ENCODE data around the gene ITPRIP. TPM values are rescaled to one million over a fixed set of nuclear protein-coding genes. Genes with fewer than 3 reads are reported as not detected.
A peak's percentile ranks its signal among the peaks of the same experiment; 100 is the strongest.

The ITPRIP gene
- total and polyA plus RNA-seq, 12 donors, result 17.5 to 87.2 (median 35.9) TPM

DNA sequence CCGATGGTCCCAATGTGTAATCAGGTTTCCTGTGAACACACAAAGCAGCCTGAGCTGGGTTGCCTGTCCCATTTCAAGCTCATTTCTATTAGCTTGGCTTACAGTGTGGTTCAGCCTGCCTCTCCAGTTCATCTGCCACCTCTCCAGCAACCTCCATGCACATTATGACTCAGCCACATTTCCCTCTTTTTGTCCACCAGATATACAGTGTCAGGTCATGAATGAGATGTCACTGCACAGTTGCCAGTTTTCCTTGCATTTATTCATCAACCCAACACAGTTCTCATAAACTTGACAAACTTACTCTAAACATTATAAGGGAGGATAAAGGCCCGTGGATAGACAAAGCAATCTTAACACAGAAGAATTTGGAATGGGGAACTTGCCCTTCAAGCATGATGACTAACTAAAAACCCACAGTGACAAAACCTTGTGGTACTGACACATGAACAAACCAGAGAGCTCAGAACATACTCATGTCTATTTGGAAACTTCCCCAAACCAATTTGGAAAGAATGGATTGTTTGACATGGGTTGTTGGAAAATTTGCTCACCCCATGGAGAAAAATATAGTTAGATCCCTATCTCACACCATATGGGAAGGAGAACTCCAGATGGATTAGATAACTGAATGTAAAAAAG, 12.9 kb upstream of the ITPRIP start:
- Histone ChIP-seq H3K4me3 (no peak overlapping the region), H3K27me3 (no peaks in the 10 kb centered on the region), H3K27ac (peak overlapping the region in 3 of 10 donors; percentile 2 to 90 (median 5)), H3K36me3 (no peaks in the 10 kb centered on the region), H3K9me3 (no peaks in the 10 kb centered on the region), H3K4me1 (peaks cover 0 to 69% (median 20%) of the 10 kb centered on the region in 9 donors)
- no peak for ATAC-seq
- no peak for DNase-seq
- intact Hi-C loops (cut with DNase I), result loop anchor here in 3 of 10 donors (1.0 to 2.0 kb wide), 2 partner anchors 47 to 60 kb away; no protein-coding TSS in a partner anchor
- 76 to 77% methylated on average over 2 of the region's 2 CpGs for WGBS, 2 donors
- TF ChIP-seq CTCF (IDR thresholded peaks at IDR 0.05), result no peak

- peak; percentile 56 to 84 (median 74) for ATAC-seq
- Histone ChIP-seq H3K4me3 (peak overlapping the region in 6 of 10 donors; percentile 9 to 40 (median 30)), H3K9me3 (no peaks in the 10 kb centered on the region), H3K27me3 (no peaks in the 10 kb centered on the region), H3K27ac (peak overlapping the region; percentile 1 to 90 (median 58)), H3K4me1 (peaks cover 0 to 76% (median 20%) of the 10 kb centered on the region in 9 donors), H3K36me3 (no peaks in the 10 kb centered on the region)
- peak in 1 of 2 donors; percentile 48 for DNase-seq
- TF ChIP-seq CTCF (IDR thresholded peaks at IDR 0.05), result peak; percentile 53 to 86 (median 74)
- intact Hi-C loops (cut with DNase I), result loop anchor here in 8 of 10 donors (1.0 to 2.0 kb wide), 3 partner anchors 45 to 59 kb away; no protein-coding TSS in a partner anchor
- WGBS, 2 donors, result 29 to 30% methylated on average over 6 of the region's 6 CpGs
Measured at GRCh38 chr10:104350127-104350635, 11.9 kb upstream of the ITPRIP start.

- 37 to 43% methylated on average over 5 of the region's 5 CpGs for WGBS, 2 donors
- intact Hi-C loops (cut with DNase I), result loop anchor here (1.0 to 10.0 kb wide), 6 partner anchors 42 to 465 kb away; no protein-coding TSS in a partner anchor
- DNase-seq (peak in 1 of 2 donors; percentile 26), ATAC-seq (peak in 6 of 8 donors; percentile 2 to 32 (median 20))
- no peak for TF ChIP-seq CTCF (IDR thresholded peaks at IDR 0.05)
- peak overlapping the region; percentile 1 to 90 (median 58) for H3K27ac ChIP-seq
- no peaks in the 10 kb centered on the region for H3K9me3 ChIP-seq
- peaks cover 0 to 72% (median 20%) of the 10 kb centered on the region in 9 donors for H3K4me1 ChIP-seq
- peak overlapping the region in 6 of 10 donors; percentile 9 to 40 (median 30) for H3K4me3 ChIP-seq
- H3K36me3 ChIP-seq, result no peaks in the 10 kb centered on the region
- no peaks in the 10 kb centered on the region for H3K27me3 ChIP-seq
Measured at GRCh38 chr10:104349623-104350126, 11.4 kb upstream of the ITPRIP start.

- intact Hi-C loops (cut with DNase I), result loop anchor here in 4 of 10 donors (5.0 to 10.0 kb wide), 3 partner anchors 41 to 464 kb away; no protein-coding TSS in a partner anchor
- WGBS, 2 donors, result 68 to 79% methylated on average over 2 of the region's 2 CpGs
- no peak for TF ChIP-seq CTCF (IDR thresholded peaks at IDR 0.05)
Measured at GRCh38 chr10:104348601-104349000, 10.3 kb upstream of the ITPRIP start.

More at GRCh38 chr10:104348601-104349000, 10.3 kb upstream of the ITPRIP start:
- ATAC-seq (no peak), DNase-seq (no peak)
- Histone ChIP-seq H3K4me3 (no peak overlapping the region), H3K27me3 (no peaks in the 10 kb centered on the region), H3K4me1 (peaks cover 0 to 71% (median 21%) of the 10 kb centered on the region in 9 donors), H3K36me3 (no peaks in the 10 kb centered on the region), H3K27ac (peak overlapping the region in 2 of 10 donors; percentile 56 to 90), H3K9me3 (no peaks in the 10 kb centered on the region)

Data from heart right ventricle (tissue), 16 donors.